Neural cell (in vitro differentiated cells): ENCODE data around the gene DNAJC27. TPM values are rescaled to one million over a fixed set of nuclear protein-coding genes. Genes with fewer than 3 reads are reported as not detected.

Experiments
- H2AFZ ChIP-seq: fragments of 200-600, 300-800 bp; sonication (generic), shearing (Covaris generic); 2 replicates; pipeline ENCODE4 v1.6.0; 2014; ENCODE audit warnings: low read depth, mild to moderate bottlenecking, antibody characterized with exemption, low read length, moderate library complexity
- H3F3A ChIP-seq: fragments of 200-600 bp; shearing (Covaris generic); 2 replicates; pipeline ENCODE4 v1.6.1; 2016; ENCODE audit warnings: mild to moderate bottlenecking, moderate library complexity, mixed read lengths, antibody characterized with exemption, low read length; ENCODE audit not compliant: insufficient read depth, poor library complexity, severe bottlenecking
- H3K27ac ChIP-seq: fragments of 200-600, 300-800 bp; sonication (generic), shearing (Covaris generic); 2 replicates; pipeline ENCODE4 v1.5.1; 2014; ENCODE audit warnings: mild to moderate bottlenecking, low read length, moderate library complexity
- H3K27me3 ChIP-seq: fragments of 300-800, 200-600 bp; sonication (generic), shearing (Covaris generic); 2 replicates; pipeline ENCODE4 v1.6.0; 2014; ENCODE audit warnings: mild to moderate bottlenecking, low read depth, low read length, moderate library complexity; ENCODE audit not compliant: insufficient read depth
- H3K36me3 ChIP-seq: fragments of 300-800, 200-600 bp; sonication (generic), shearing (Covaris generic); 2 replicates; pipeline ENCODE4 v1.5.1; 2014; ENCODE audit warnings: mild to moderate bottlenecking, antibody characterized with exemption, low read length, moderate library complexity; ENCODE audit not compliant: insufficient read depth
- H3K4me2 ChIP-seq: fragments of 300-800, 200-600 bp; sonication (generic), shearing (Covaris generic); 2 replicates; pipeline ENCODE4 v1.6.0; 2014; ENCODE audit warnings: mild to moderate bottlenecking, low read length
- H3K4me3 ChIP-seq: fragments of 300-800, 200-600 bp; sonication (generic), shearing (Covaris generic); 2 replicates; pipeline ENCODE4 v1.5.1; 2014; ENCODE audit warnings: mild to moderate bottlenecking, low read length, moderate library complexity
- H3K79me2 ChIP-seq: fragments of 200-600 bp; shearing (Covaris generic); replicated peaks from 2 replicates; pipeline ENCODE4 v1.6.0; 2014; ENCODE audit warnings: mild to moderate bottlenecking, low read length, moderate library complexity; ENCODE audit not compliant: insufficient read depth
- H3K9ac ChIP-seq: fragments of 300-800, 200-600 bp; sonication (generic), shearing (Covaris generic); 2 replicates; pipeline ENCODE4 v1.6.1; 2016; ENCODE audit warnings: mild to moderate bottlenecking, low read length, mixed read lengths
- H3K9me2 ChIP-seq: fragments of 200-600 bp; shearing (Covaris generic); 2 replicates; pipeline ENCODE4 v1.6.1; 2016; ENCODE audit warnings: mild to moderate bottlenecking, low read length, mixed read lengths; ENCODE audit not compliant: insufficient read depth
- H3K9me3 ChIP-seq: fragments of 200-600, 300-800 bp; sonication (generic), shearing (Covaris generic); 2 replicates; pipeline ENCODE4 v1.6.1; 2016; ENCODE audit warnings: mild to moderate bottlenecking, mixed run types, low read length, moderate library complexity, mixed read lengths
- H4K20me1 ChIP-seq: fragments of 200-600 bp; shearing (Covaris generic); 2 replicates; pipeline ENCODE4 v1.6.1; 2016; ENCODE audit warnings: mild to moderate bottlenecking, mixed run types; ENCODE audit not compliant: insufficient read depth
- EP300 ChIP-seq: fragments of 450-650 bp; conservative IDR thresholded peaks from 2 replicates; pipeline ENCODE4 v1.6.1; 2014; ENCODE audit warnings: antibody characterized with exemption, mild to moderate bottlenecking, moderate library complexity; ENCODE audit not compliant: poor library complexity, severe bottlenecking
- EZH2 ChIP-seq: fragments of 200-600, 300-800 bp; shearing (Covaris generic), sonication (generic); IDR thresholded peaks from 2 replicates; pipeline ENCODE4 v1.6.1; 2014; ENCODE audit warnings: antibody characterized with exemption, low read length, borderline replicate concordance, mild to moderate bottlenecking; ENCODE audit not compliant: insufficient read depth, poor library complexity, severe bottlenecking
- MXI1 ChIP-seq: fragments of 450-650 bp; conservative IDR thresholded peaks from 2 replicates; pipeline ENCODE4 v1.6.1; 2014; ENCODE audit warnings: antibody characterized with exemption, mild to moderate bottlenecking; ENCODE audit not compliant: poor library complexity, severe bottlenecking
- POLR2AphosphoS5 ChIP-seq: IDR thresholded peaks from 2 replicates; pipeline ENCODE4 v1.6.1; 2012
- RAD21 ChIP-seq: fragments of 450-650 bp; conservative IDR thresholded peaks from 2 replicates; pipeline ENCODE4 v1.6.1; 2014; ENCODE audit warnings: antibody characterized with exemption, mild to moderate bottlenecking, moderate library complexity
- REST ChIP-seq: IDR thresholded peaks from 2 replicates; pipeline ENCODE4 v1.6.1; 2012; ENCODE audit warnings: borderline replicate concordance
- SMC3 ChIP-seq: fragments of 450-650 bp; conservative IDR thresholded peaks from 2 replicates; pipeline ENCODE4 v1.6.1; 2014; ENCODE audit warnings: antibody characterized with exemption, mild to moderate bottlenecking, moderate library complexity; ENCODE audit not compliant: poor library complexity
- TAF1 ChIP-seq: IDR thresholded peaks from 2 replicates; pipeline ENCODE4 v1.6.1; 2012; ENCODE audit warnings: low read depth
- polyA plus RNA-seq: library from polyadenylated mRNA; depleted of rRNA; stranded (reverse); fragments of >200 nt; gene quantifications from 2 replicates; pipeline ENCODE4 v1.2.3, GENCODE V29; 2014
- TF ChIP-seq, protein P1 (sequence below): fragments of 450-650 bp; IDR thresholded peaks from 2 replicates; pipeline ENCODE4 v1.5.1; 2014; ENCODE audit warnings: antibody characterized with exemption, mild to moderate bottlenecking, moderate library complexity; ENCODE audit not compliant: poor library complexity, severe bottlenecking

DNAJC27 gene
- polyA plus RNA-seq, 1 donor from 2014 or later = 22.4 TPM

DNA sequence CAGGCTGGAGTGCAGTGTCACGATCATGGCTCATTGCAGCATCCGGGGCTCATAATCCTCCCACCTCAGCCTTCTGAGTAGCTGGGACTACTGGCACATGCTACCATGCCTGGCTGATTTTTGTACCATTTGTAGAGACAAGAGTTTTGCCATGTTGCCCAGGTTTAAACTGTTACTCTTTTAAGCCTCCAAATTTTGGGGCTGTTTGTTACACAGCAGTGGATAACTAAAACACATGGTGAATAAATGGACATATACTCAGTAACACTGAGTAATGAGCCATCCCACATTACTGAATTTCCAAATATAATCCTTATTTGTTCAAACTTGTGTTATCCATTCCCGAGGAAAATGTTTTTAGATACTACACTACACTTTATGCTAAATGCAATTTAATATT, 61.5 kb downstream of the DNAJC27 start:
- no peak overlapping the region for H3K27ac ChIP-seq
- H3K27me3 ChIP-seq = no peaks in the 10 kb centered on the region
- H3K4me3 ChIP-seq = no peak overlapping the region
- H3K4me2 ChIP-seq = no peak overlapping the region
- no peaks in the 10 kb centered on the region for H3K79me2 ChIP-seq
- H3K9ac ChIP-seq = no peak overlapping the region
- H3K9me3 ChIP-seq = no peaks in the 10 kb centered on the region
- no peaks in the 10 kb centered on the region for H4K20me1 ChIP-seq
- H3F3A ChIP-seq = no peaks in the 10 kb centered on the region
- H3K9me2 ChIP-seq = no peaks in the 10 kb centered on the region
- no peaks in the 10 kb centered on the region for H3K36me3 ChIP-seq
- H2AFZ ChIP-seq = no peak overlapping the region
- TF ChIP-seq, protein P1, sequence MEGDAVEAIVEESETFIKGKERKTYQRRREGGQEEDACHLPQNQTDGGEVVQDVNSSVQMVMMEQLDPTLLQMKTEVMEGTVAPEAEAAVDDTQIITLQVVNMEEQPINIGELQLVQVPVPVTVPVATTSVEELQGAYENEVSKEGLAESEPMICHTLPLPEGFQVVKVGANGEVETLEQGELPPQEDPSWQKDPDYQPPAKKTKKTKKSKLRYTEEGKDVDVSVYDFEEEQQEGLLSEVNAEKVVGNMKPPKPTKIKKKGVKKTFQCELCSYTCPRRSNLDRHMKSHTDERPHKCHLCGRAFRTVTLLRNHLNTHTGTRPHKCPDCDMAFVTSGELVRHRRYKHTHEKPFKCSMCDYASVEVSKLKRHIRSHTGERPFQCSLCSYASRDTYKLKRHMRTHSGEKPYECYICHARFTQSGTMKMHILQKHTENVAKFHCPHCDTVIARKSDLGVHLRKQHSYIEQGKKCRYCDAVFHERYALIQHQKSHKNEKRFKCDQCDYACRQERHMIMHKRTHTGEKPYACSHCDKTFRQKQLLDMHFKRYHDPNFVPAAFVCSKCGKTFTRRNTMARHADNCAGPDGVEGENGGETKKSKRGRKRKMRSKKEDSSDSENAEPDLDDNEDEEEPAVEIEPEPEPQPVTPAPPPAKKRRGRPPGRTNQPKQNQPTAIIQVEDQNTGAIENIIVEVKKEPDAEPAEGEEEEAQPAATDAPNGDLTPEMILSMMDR = no peak

DNA sequence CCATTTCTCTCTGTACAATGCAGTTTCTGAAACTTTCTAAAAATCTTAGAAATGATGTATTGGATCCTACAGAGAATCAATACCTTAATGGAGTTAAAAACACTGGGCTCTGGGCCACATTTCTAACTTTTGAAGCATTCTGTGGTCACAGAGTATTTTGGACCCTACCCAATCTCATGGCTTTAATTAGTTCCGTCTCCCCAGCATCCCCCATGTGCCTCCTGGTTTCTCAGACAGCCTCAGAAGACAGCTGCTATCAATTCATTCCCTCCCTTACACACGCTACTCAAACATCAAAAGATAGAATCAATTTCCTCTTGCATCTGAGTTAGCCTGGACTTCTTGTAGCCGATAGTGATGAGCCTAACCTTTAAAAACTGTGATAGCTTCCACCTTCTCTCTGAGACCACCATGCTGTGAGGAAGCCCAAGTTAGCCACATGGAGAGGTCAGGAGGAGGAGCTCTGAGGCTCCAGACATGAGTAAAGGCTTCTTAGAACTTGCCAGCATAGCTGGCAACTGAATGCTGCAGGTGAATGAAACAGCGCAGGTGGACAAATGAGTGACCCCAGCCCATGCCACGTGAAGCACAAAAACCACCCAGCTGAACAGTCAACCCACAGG, 62.1 kb downstream of the DNAJC27 start:
- Histone ChIP-seq H3K4me2 (no peak overlapping the region), H3F3A (no peaks in the 10 kb centered on the region), H3K27me3 (no peaks in the 10 kb centered on the region), H3K9ac (no peak overlapping the region), H3K9me3 (no peaks in the 10 kb centered on the region), H2AFZ (no peak overlapping the region), H3K27ac (no peak overlapping the region), H3K79me2 (no peaks in the 10 kb centered on the region), H3K4me3 (no peak overlapping the region), H4K20me1 (no peaks in the 10 kb centered on the region), H3K9me2 (no peaks in the 10 kb centered on the region), H3K36me3 (no peaks in the 10 kb centered on the region)
- no peak for TF ChIP-seq RAD21
- no peak for TF ChIP-seq MXI1
- no peak for TF ChIP-seq REST
- TF ChIP-seq TAF1 = no peak
- no peak for TF ChIP-seq POLR2AphosphoS5
- no peak for TF ChIP-seq SMC3
- TF ChIP-seq, protein P1 = no peak
- no peak for TF ChIP-seq EZH2
- no peak for TF ChIP-seq EP300
